H1 (cell line): ENCODE measurements around the gene RGS6.

Experiments used
- ASH2L ChIP-seq: fragments of 200-600, 300-600 bp; sonication (generic); IDR thresholded peaks from one replicate; pipeline ENCODE4 v1.7.1; 2017; ENCODE audit warnings: low read length
- EGR1 ChIP-seq: IDR thresholded peaks from 2 replicates; pipeline ENCODE4 v1.6.1; 2011; ENCODE audit warnings: low read depth, low read length, borderline replicate concordance
- EZH2 ChIP-seq: fragments of 200-600 bp; sonication (generic); IDR thresholded peaks from 2 replicates; pipeline ENCODE4 v1.7.1; 2012; ENCODE audit warnings: low read depth, mild to moderate bottlenecking, moderate library complexity, low read length, inconsistent platforms; ENCODE audit not compliant: severe bottlenecking
- FOSL1 ChIP-seq: IDR thresholded peaks from 2 replicates; pipeline ENCODE4 v1.6.1; 2011; ENCODE audit warnings: mild to moderate bottlenecking, low read depth, low read length, moderate library complexity; ENCODE audit not compliant: insufficient read depth
- GABPA ChIP-seq: IDR thresholded peaks from 2 replicates; pipeline ENCODE4 v1.6.1; 2011; ENCODE audit warnings: mild to moderate bottlenecking, low read length, moderate library complexity, borderline replicate concordance; ENCODE audit not compliant: insufficient read depth
- KDM1A ChIP-seq: fragments of 200-600, 300-600 bp; sonication (generic); IDR thresholded peaks from 2 replicates; pipeline ENCODE4 v1.7.1; 2016; ENCODE audit warnings: mild to moderate bottlenecking, low read length, borderline replicate concordance
- POLR2AphosphoS5 ChIP-seq: IDR thresholded peaks from 2 replicates; pipeline ENCODE4 v1.6.1; 2011; ENCODE audit warnings: low read depth, low read length
- RAD21 ChIP-seq, 2 experiments: IDR thresholded peaks in 1 of 2; conservative IDR thresholded peaks in 1 of 2; 2 replicates each; pipeline ENCODE4 v1.6.1; 2011; ENCODE audit warnings: low read depth in 2 of 2, low read length in 2 of 2, improper control_type of control experiment in 1 of 2, inconsistent platforms in 1 of 2, mild to moderate bottlenecking in 1 of 2, moderate library complexity in 1 of 2
- YY1 ChIP-seq: IDR thresholded peaks from 2 replicates; pipeline ENCODE4 v1.6.1; 2011; ENCODE audit warnings: low read depth, mild to moderate bottlenecking, low read length
- TF ChIP-seq, protein P1 (sequence below), 3 experiments: IDR thresholded peaks; 1 replicate in 2 of 3; 2 replicates in 1 of 3; pipeline versions ENCODE4 v1.5.1 to v1.6.1; 2011; ENCODE audit warnings: low read length in 3 of 3, mild to moderate bottlenecking in 3 of 3, inconsistent platforms in 2 of 3, low read depth in 1 of 3, moderate library complexity in 1 of 3; ENCODE audit not compliant: insufficient read depth in 1 of 3; ENCODE audit errors: control extremely low read depth in 1 of 3

GRCh38 chr14:72439707-72440106 lies 507.5 kb downstream of the RGS6 start:
- TF ChIP-seq, protein P1, sequence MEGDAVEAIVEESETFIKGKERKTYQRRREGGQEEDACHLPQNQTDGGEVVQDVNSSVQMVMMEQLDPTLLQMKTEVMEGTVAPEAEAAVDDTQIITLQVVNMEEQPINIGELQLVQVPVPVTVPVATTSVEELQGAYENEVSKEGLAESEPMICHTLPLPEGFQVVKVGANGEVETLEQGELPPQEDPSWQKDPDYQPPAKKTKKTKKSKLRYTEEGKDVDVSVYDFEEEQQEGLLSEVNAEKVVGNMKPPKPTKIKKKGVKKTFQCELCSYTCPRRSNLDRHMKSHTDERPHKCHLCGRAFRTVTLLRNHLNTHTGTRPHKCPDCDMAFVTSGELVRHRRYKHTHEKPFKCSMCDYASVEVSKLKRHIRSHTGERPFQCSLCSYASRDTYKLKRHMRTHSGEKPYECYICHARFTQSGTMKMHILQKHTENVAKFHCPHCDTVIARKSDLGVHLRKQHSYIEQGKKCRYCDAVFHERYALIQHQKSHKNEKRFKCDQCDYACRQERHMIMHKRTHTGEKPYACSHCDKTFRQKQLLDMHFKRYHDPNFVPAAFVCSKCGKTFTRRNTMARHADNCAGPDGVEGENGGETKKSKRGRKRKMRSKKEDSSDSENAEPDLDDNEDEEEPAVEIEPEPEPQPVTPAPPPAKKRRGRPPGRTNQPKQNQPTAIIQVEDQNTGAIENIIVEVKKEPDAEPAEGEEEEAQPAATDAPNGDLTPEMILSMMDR (IDR thresholded peaks at IDR 0.05; ENCODE audit: control extremely low read depth in 1 of 3, insufficient read depth in 1 of 3, low read depth in 1 of 3, low read length in 3 of 3): no peak
- TF ChIP-seq EZH2: no peak
- TF ChIP-seq GABPA: no peak
- no peak for TF ChIP-seq RAD21 (IDR thresholded peaks at IDR 0.05 in 1 of 2, conservative IDR thresholded peaks at IDR 0.05 in 1 of 2; ENCODE audit: low read depth in 2 of 2, low read length in 2 of 2)
- TF ChIP-seq YY1: no peak
- no peak for TF ChIP-seq ASH2L
- no peak for TF ChIP-seq EGR1
- no peak for TF ChIP-seq FOSL1
- no peak for TF ChIP-seq POLR2AphosphoS5
- TF ChIP-seq KDM1A: no peak
